ENCODE measurements around the gene ASPHD1.
"Not testable (repeated sequence)": the region's sequence is repeated elsewhere in the genome, so short reads cannot be mapped to it uniquely, and the experiment has no call there.

Gene ASPHD1

DNA sequence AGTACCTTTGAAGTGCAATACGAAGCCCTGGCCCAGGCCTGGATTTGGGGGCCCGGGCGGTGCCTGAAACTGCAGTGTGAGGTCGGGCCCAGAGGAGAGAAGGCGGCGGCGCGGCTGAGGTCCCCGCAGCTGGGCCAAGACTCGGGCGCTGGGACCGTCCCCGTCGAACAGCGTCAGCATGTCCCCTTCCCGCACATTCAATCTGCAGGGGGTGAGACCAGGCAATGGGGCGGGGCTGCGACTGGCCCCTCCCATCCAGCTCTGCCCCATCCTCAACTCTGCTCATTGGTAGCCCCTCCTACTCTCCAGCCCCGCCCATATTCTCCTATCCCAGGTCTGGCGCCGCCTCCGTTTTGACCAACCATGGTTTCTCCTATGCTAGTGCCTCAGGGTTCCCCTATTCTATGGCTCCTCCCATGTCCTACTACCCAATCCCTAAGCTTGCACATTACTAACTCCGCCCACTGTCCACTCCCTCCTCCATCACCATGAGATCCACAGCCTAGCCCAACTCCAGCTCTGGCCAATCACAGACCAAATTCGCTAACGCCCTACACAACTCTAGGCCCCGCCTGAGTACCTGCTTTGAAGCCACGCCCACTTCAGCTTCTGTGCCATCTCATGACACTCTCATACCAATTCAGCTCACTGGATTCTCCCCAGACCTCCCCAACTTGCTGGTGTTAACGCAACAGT is 22.9 kb upstream of the ASPHD1 start:
- DNase-seq, result peak; percentile 68

DNA sequence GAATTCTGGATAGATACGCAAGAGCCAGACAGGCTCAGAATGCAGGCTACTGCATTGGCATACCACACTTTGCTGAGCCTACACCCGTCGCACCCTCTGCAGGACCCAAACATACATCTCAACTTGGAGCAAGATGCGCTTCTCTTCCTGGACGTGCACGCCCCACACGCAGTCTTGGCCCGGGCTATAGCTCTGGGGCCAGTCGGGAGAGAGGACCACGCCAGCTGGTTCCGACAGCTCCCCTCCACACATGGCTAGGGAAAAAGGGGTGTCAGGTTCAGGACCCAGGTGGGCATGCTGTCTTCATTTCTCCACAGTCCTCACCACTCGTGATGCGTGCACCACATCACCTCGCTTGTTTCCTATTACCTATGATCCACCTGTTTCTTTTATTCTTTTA is 22.1 kb upstream of the ASPHD1 start:
- DNase-seq, result no peak

DNA sequence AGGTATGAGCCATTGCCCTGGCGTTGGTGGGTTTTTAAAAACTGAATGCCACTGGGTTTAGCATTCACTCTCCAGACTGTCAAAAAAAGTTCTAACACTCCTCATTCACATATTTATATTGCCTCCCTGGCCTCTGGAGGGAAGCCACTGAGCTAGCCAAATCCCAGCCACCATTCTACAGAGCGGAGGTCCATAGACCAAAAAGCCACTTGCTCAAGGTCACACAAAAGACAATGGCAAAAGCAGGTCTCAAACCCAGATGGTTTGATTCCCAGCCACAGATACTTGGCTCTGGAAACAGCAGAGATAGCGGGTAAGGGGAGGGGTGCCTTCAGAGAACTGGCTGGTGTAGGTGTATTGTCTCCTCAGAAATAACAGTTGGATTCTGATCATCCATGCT is 19.2 kb upstream of the ASPHD1 start:
- no peak for DNase-seq

DNA sequence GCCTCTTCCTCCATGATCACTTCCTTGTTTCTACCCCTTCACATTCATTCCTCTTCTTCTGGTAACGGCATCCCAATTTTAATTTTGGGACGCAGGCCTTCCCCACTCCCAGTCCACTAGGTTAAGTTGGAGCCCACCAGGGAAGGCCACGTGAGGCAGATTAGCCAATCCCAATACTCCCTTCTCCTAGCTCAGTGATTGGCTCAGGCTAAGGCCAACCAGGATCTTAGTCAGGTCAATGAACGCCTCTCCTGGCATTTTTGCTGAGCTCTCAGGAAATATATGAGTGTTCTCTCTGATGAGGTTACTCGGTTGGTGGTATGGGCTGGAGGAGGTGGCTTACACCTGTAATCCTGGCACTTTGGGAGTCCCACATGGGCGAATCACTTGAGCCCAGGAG is 16.3 kb upstream of the ASPHD1 start:
- DNase-seq, result no peak

DNA sequence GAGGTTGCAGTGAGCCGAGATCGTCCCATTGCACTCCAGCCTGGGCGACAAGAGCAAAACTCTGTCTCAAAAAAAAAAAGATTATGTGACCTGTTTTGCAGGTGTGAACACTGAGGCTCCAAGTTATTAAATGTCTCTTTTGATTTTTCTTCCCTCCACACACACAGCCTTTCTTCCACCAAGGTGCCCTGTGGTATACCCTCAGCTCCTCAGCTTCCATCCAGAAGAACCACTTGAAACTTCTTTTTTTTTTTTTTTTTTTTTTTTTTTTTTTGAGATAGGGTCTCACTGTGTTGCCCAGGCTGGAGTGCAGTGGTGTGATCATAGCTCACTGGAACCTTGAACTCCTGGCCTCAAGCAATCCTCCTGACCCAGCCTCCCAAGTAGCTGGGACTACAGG is 10.9 kb upstream of the ASPHD1 start:
- not testable (repeated sequence) for DNase-seq

DNA sequence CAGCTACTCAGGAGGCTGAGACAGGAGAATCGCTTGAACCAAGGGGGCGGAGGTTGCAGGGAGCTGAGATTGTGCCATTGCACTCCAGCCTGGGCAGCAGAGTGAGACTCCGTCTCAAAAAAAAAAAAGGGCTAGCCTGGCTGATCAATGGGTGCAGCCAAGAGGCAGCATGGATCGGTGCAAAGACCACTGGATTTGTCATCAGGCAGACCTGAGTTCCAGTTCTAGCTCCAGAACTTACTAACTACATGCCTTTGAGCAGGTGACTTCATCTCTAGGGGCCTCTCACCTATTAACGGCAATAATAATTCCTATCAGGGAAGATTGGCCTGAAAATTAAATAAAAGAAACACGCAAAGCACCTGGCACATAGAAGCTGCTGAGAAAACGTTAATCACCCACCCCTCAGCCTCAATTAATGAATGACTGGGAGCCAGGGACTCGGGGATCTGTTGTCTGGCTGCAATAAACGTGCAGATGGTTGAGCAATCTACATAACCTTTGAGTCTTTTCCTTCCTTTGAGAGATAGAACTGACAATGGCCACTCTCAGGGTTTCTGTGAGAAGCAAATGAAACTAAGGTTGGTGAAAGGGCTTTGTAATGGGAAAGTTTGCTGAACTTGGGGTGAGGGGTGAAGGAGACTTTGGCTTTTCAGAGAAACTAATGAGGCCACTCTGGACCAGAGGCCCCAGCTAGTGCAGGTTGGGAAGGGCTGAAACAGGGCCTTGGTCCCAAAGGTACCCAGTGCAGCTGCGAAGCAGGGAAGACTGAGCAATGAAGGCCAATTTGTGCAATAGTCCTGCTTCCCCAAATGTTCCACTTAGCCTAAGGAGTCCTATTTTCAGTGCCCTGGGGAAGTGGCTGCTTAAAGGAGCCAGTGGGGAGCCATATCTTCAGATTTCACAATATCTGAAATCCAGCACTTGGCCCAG is 8.5 kb upstream of the ASPHD1 start:
- no peak for DNase-seq

DNA sequence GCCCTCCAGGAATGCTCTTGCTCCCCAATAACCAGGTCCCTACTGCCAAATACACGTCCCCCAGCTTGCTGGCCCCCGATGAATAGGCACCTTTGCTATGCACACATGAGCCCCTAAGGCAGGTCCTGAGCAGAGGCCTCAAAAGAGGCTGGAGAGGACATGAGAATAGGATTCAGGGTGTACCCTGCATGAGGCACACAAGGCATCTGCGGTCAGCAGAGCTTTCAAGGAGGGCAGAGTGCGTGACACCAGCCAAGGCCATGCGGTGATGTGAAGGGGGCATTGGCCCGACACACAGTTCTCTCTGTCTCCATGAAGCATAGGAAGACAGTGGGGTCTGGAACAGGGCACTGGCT is 7.9 kb upstream of the ASPHD1 start:
- DNase-seq, result no peak

DNA sequence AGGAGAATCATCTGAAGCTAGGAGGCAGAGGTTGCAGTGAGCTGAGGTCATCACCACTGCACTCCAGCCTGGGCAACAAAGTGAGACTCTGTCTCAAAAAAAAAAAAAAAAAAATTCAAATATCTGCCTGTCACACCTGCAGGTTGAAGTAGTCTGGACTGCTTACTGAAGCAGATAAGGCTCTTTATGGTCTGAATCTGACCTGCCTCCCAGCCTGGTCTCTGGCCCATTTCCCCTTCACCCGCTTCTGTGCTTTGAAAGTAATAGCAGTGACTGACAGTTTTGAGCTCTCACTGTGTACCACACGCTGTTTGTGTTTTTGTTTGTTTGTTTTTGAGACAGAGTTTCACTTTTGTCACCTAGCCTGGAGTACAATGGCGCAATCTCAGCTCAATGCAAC is 6.7 kb upstream of the ASPHD1 start:
- no peak for DNase-seq

DNA sequence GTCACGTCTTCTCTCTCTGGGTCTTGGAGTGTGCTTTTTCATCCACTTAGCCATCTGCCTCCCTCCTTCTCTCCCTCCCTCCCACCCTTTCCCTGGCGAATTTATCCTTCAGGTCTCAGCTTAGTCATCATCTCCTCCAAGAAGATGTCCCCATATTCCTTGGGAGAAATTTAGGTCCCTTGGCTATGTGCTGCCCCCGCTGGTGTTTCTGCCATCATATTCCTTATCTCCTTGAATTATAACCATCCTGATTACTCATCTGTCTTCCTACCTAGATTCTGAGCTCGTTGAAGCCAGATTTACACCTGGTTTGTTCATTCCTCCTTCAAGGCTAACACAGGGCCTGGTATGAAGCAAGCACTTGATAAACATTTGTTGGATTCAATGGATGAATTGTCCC is 5.9 kb upstream of the ASPHD1 start:
- DNase-seq, result no peak

DNA sequence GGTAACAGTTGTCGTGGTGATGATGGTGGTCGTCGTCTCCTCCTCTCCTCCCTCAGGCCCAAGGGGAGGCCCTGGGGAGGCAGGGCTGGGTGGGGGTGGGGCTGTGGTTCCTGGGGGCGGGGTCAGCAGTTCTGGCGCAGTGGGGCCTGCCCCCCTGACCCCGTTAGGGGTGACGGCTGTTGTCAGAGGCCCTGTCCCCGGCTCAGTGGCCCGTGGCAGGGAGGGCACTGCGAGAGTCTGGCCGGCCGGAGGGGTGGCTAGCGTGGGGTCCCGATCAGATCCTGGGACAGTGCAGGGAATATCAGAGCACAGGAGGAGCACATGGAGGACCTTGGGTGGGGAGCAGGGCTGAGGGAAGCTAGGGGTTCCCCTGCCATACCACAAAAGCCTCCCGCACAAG is 3.4 kb upstream of the ASPHD1 start:
- no peak for DNase-seq

DNA sequence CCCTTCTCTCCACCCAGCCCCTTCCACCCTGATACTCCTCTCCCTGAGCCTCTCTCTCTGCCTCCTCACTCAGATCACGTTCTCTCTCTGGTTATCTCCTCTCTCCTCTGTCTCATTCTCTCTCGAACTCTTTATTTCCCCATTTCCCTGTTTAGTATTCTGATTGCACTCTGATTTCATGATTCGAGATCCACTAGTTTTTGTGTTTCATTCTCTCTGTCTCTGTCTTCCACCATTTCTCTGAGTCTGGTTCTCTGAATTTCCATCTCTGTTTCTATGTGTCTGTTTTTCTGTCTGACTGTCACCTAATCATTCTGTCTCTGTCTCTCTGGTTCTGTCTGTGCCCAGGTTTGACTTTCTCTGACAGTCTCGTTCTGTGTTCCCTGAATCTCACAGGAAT is 3.0 kb upstream of the ASPHD1 start:
- DNase-seq, result no peak

DNA sequence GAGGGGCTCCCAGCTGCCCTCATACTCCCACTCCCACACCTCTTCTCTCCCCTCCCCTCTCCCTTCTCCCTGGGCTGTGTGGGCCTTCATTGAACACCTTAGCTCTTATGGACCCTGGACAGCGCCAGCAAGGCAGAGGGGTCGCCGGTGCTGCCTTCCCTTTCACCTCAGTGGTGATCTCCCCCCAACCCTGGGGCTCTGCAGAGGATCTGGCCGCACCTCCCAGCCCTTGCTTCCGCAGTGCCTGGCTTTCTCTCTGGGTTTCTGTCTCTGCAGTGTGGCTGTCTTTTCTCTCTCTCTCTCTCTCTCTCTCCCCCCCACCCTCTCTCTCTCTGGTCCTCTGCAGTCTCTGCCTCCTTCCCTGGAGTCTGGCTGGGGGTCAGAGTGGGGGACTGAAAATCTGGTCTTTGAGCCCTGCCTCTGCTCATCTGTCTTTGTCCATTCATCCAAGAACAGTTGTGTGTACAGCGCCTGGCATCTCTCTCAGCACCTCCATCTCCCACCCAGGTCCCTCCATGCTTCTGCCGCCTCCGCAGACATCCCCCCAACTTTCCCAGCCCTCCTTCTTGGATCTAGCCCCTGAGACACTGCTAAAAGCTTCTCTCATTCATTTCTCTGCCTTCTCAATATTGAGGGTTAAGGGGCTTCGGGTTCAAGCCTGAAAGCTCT is 2.0 kb upstream of the ASPHD1 start:
- DNase-seq, result no peak

DNA sequence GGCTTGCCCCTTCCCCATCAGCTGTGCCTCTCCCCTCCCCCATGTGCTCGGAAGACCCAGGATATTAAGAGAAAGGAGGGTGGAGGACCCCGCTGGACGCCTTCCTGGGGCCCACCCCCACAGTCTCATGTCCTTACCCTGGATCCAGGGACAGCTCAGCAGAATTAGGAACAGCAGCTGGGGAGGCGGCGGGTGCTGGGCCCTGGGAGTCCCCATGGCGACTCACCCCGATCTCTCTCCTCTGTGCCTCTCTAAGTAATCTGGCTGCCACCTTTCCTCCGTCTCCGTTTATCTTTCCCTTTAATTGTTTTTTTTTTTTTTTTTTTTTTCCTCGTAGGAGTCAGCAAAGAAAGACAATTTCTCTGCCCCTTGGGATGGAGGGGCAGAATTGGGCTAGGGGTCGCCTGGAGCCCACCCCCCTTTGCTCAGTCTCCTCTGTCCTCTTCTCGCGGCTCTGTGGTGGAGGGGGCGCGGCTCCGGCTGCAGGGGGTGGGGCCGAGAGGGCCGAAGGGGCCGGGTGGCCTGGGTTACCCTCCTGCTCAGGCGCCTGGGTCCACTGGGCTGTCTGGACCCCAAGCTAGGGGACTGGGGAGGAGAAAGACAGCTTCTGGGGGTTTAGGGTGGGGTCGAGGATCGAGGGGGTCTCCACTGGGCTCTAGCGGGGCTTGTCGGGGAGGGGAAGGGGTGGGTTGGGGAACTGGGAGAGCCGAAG is 1.3 kb upstream of the ASPHD1 start:
- DNase-seq, result no peak

DNA sequence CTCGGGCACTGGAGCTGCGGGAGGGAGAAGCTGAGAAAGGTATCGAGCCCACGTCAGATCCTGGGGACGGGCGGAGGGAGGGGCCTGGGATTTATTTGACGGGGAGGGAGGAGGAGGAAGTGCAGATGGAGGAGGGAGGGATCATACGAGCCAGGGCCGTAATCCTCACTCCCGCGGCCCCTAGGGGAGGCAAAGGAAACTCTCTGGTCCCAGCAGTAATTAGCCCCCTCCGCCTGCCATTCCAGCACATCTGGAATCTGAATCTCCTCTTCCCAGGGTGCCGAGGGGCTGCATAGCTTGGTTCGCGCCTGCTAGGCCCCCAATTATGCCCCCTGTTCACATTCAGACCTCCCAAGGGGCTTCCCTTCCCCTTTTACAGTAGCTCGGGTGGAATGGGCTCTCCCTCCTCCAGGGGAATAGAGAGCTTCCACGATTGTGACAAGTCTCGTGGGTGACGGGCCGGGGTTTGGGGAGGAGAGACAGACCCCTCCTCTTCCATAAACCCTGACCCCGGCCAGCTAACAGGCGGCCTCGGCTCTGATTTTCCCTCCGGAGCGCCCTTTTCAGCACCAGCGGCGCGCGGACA is 679 bp upstream of the ASPHD1 start, which contains the start of gene SEZ6L2:
Gene SEZ6L2, minus strand, starts transcription at position 35 of the 586 bp plus-strand sequence. CDS start 531 bp downstream, outside the sequence.
- peak; percentile 66 for DNase-seq

DNA sequence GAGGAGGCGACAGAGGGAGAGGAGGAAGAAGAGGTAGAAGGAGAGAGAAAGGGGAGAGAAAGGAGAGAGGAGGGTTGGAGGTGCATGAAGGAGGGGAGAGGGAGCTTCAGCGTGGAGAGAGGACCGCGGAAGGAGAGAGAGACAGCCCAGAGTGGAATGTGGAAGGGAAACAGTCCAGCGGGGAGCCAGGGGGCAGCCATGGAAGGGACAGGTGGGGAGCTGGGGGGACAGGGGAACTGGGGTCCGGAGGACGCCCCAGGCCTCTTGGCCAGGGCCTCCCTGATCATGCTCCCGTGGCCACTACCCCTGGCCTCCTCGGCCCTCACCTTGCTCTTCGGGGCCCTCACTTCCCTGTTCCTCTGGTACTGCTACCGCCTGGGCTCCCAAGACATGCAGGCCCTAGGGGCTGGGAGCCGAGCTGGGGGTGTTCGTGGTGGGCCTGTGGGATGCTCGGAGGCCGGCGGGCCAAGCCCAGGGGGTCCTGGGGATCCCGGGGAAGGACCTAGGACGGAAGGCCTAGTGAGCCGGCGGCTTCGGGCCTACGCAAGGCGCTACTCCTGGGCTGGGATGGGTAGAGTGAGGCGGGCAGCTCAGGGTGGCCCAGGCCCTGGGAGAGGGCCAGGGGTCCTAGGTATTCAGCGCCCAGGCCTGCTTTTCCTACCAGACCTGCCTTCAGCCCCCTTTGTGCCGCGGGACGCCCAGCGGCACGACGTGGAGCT is 759 bp downstream of the ASPHD1 start:
- DNase-seq, result no peak

DNA sequence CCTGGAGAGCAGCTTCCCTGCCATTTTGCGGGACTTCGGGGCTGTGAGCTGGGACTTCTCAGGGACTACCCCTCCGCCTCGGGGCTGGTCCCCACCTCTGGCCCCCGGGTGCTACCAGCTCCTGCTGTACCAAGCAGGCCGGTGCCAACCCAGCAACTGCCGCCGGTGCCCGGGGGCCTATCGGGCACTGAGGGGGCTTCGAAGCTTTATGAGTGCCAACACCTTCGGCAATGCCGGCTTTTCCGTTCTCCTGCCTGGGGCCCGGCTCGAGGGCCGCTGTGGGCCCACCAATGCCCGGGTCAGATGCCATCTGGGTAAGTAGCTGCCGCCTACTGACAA is 1.3 kb downstream of the ASPHD1 start:
- DNase-seq, result no peak

DNA sequence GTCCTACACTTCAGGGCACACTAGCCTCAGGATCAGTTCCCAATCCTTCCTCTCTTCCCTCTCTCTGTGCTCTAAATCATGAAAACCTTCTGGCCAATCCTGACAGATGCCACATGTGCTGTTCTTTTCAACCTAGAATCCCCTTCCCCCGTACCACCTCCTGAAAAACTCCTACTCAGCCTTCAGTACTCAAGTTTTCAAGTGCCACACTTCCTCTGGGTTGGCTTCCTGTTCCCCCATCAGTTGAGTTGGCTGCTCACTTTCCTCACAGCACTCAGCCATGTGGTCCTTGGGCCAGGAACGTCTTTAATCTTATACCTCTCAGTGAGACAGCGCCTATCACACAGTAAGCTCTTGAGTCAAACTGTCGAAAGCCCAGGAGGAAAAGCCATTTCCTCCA is 3.3 kb downstream of the ASPHD1 start:
- DNase-seq, result no peak

DNA sequence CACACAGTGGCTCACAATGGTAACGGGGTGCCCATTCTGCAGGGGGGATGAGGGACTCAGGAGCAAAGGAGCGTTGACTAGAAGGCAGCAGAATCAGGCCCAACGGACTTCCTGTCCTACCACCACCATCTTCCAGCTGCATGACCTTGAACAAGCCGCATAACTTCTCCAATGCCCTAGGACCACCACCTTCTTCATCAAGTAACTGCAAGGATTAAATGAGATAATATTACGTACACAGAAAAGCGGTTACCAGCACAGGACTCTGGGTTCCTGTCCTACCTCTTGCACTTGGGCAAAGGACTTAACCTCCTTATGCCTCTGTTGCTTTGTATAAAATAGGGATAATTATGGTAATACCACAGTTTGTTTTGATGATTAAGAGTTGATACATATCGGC is 4.7 kb downstream of the ASPHD1 start:
- DNase-seq, result no peak

DNA sequence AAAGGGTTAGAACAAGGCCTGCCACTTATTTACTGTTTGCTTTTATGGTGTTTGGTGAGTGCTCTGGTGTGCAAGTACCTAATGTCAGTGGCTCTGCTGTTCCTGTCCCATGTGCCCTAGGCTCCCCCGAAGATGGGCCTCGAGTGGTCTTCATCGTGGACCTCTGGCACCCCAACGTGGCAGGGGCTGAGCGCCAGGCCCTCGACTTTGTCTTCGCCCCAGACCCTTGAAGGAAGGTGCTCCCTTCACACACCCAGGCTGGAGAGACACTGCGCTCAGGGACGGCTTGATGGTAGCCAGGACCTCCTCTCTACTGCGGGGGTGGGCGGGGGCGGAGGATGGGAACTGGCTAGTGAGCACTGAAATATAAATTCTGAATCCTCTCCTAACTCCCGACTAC is 5.4 kb downstream of the ASPHD1 start:
- no peak for DNase-seq

DNA sequence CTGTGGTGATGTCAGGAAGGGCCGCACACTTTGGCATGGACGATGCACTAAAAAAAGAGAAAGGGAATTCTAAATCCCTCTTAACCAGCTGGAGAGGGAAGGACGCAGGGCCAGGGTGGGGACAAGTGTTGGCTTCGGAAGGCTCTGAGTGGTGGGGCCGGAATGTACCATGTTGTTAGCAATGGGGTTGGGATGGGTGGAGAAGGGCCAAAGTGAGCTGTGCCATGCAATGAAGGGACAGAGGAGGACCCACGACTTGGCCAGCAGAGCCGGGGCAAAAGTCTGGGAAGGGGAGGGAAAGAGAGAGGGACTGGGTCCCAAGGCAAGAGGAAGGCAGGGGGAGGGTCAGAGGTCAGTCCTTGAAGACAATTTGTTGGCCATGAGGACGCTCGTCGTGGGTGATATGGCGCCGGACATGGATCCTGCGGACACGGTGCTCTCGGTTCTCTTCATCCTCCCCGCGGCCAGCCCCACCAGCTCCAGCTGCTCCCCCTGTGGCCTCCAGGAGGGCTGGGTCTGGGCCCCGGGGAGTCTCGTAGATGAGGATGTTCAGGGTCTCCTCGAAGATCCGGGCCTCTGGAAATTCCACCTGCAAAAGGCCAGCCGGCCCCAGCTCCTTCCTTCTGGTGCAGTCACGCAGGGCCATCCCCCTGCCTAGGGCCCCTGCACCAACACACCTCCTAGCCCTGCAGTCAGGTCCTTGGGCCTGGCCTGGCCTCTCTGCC is 6.4 kb downstream of the ASPHD1 start:
- DNase-seq, result no peak

DNA sequence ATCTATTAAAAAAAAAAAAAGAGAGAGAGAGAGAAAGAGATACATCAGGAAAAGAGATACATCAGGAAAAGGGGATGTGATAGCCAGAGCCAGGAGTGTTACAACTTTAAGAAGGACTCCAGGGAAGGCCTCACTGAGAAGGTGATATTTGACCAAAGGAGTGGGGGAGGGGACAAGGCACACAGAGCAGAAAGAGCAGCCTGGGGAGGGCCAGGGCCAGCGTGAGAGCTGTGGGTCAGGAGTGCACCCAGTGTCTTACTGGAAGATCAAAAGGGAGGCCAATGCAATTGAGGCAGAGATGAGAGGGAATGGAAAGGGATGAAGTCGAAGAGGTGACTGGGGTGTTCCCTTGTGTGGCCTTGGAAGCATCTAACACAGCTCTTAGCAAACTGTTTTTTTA is 7.7 kb downstream of the ASPHD1 start:
- no peak for DNase-seq

All from activated CD4-positive, alpha-beta T cell treated with anti-CD3 and anti-CD28 coated beads, Interleukin-10, Interleukin-2, amounts not matched to agents 100 ng/mL and 50 ng/mL, durations not matched to agents 16 hours and 8 hours (primary cell).